Thoracic aorta (tissue), 2 donors: ENCODE results near the gene SLC7A4. TPM values are rescaled to one million over a fixed set of nuclear protein-coding genes. Genes with fewer than 3 reads are reported as not detected.

Experiments
- ATAC-seq: fragments of 150-250 bp; one replicate; pipeline ENCODE4 v1.8.0; 2017; ENCODE audit warnings: low read depth; ENCODE audit not compliant: insufficient number of reproducible peaks, low FRiP score
- DNase-seq: peaks from one replicate; pipeline ENCODE4 v3.0.0-alpha.2; 2020; ENCODE audit warnings: low spot score
- H3K27ac ChIP-seq, 2 donors: fragments of 200-600 bp; sonication (generic); 1 replicate in 1 of 2; 2 replicates in 1 of 2; pipeline ENCODE4 v1.5.1; 2016; ENCODE audit warnings: mild to moderate bottlenecking in 2 of 2, moderate library complexity in 2 of 2
- H3K27me3 ChIP-seq: fragments of 200-600 bp; sonication (generic); replicated peaks from 2 replicates; pipeline ENCODE4 v1.6.0; 2016; ENCODE audit warnings: mild to moderate bottlenecking; ENCODE audit not compliant: insufficient read depth
- H3K36me3 ChIP-seq: fragments of 200-600 bp; sonication (generic); one replicate; pipeline ENCODE4 v1.5.1; 2016
- H3K4me1 ChIP-seq, 2 donors: fragments of 200-600 bp; sonication (generic); 1 replicate in 1 of 2; 2 replicates in 1 of 2; pipeline versions ENCODE4 v1.5.1 to v1.6.0; 2016; ENCODE audit warnings: low read depth in 2 of 2, mild to moderate bottlenecking in 1 of 2; ENCODE audit not compliant: control insufficient read depth in 1 of 2
- H3K4me3 ChIP-seq: fragments of 200-600 bp; sonication (generic); 2 replicates; pipeline ENCODE4 v1.5.1; 2016; ENCODE audit warnings: mild to moderate bottlenecking
- H3K9me3 ChIP-seq: fragments of 200-600 bp; sonication (generic); 2 replicates; pipeline ENCODE4 v1.5.1; 2016
- CTCF ChIP-seq: fragments of 200-600 bp; sonication (generic); IDR thresholded peaks from one replicate; pipeline ENCODE4 v1.5.1; 2019; ENCODE audit warnings: antibody characterized with exemption
- total RNA-seq, 2 donors: library from RNA; depleted of rRNA; stranded (reverse); fragments of >200 nt; gene quantifications; one replicate each; pipeline versions ENCODE4 v1.1.0 to v1.2.3, GENCODE V29; 2016

The SLC7A4 gene
- total RNA-seq, 2 donors from 2014 or later, result 1.2 TPM; not detected in 1

- no peak for TF ChIP-seq CTCF
- Histone ChIP-seq H3K36me3 (no peaks in the 10 kb centered on the region), H3K9me3 (no peaks in the 10 kb centered on the region), H3K27me3 (no peaks in the 10 kb centered on the region), H3K4me1 (peaks cover 15 to 26% of the 10 kb centered on the region in 2 donors), H3K4me3 (no peak overlapping the region), H3K27ac (no peak overlapping the region)
- ATAC-seq, result no peak
- DNase-seq, result no peak
These were observed 15.5 kb downstream of the SLC7A4 start for GRCh38 chr22:21016644-21017420.

GRCh38 chr22:21015466-21016006 is 16.8 kb downstream of the SLC7A4 start:
- H3K9me3 ChIP-seq, result no peaks in the 10 kb centered on the region
- no peaks in the 10 kb centered on the region for H3K27me3 ChIP-seq
- ATAC-seq (no peak), DNase-seq (no peak)
- no peak overlapping the region for H3K27ac ChIP-seq
- peaks cover 15 to 26% of the 10 kb centered on the region in 2 donors for H3K4me1 ChIP-seq
- peak overlapping the region; percentile 72 for H3K4me3 ChIP-seq
- TF ChIP-seq CTCF, result no peak
- no peaks in the 10 kb centered on the region for H3K36me3 ChIP-seq

GRCh38 chr22:21014726-21015465 is 17.5 kb downstream of the SLC7A4 start, which contains the start of gene P2RX6:
Gene P2RX6 (plus strand): TSS chr22:21015165. CDS start chr22:21015175, 10 bp downstream.
- TF ChIP-seq CTCF, result no peak
- Histone ChIP-seq H3K27ac (peak within 1 kb of the TSS in 1 of 2 donors; percentile 55), H3K4me1 (peaks cover 15 to 26% of the 10 kb centered on the region in 2 donors), H3K36me3 (no peaks in the 10 kb centered on the region), H3K27me3 (no peaks in the 10 kb centered on the region), H3K4me3 (peak within 1 kb of the TSS; percentile 72), H3K9me3 (no peaks in the 10 kb centered on the region)
- no peak for ATAC-seq
- no peak for DNase-seq

DNA sequence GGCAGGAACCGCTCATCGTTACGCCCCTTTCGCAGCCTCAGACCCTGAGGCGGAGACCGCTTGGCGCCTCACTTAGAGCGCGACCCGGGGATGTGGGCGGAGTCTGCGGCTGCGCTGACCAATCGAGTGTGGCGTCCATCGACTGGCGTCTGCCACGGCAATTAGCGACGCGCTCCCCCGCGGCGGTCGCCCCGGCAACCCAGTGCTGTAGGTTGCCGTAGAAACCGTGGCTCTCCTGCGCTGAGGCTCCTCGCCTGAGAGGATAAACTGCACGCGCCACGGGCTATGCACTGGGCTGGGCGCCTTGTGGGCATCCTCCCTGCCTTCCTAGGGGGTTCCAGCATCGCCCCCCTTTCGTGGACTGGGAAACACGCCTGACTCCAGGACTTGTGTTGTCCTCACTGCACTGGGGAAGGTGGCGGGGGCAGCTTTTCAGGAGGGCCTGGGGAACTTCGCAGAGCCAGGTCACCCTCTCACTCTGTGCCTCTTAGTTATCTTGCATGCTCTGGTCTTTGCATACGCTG is 18.1 kb downstream of the SLC7A4 start:
- Histone ChIP-seq H3K9me3 (no peaks in the 10 kb centered on the region), H3K4me1 (peaks cover 15 to 26% of the 10 kb centered on the region in 2 donors), H3K4me3 (peak overlapping the region; percentile 72), H3K36me3 (no peaks in the 10 kb centered on the region), H3K27me3 (no peaks in the 10 kb centered on the region), H3K27ac (peak overlapping the region in 1 of 2 donors; percentile 55)
- no peak for TF ChIP-seq CTCF
- ATAC-seq (peak; percentile 64), DNase-seq (peak; percentile 42)
